GM21528 (cell line): ENCODE measurements around the gene NME9.

Experiments
- ATAC-seq: cut with Tn5 transposase; IDR thresholded peaks from one replicate; pipeline ENCODE4 v1.9.1; 2021; ENCODE audit warnings: mild to moderate bottlenecking, moderate library complexity; ENCODE audit not compliant: unreplicated experiment, low FRiP score

Gene NME9

DNA sequence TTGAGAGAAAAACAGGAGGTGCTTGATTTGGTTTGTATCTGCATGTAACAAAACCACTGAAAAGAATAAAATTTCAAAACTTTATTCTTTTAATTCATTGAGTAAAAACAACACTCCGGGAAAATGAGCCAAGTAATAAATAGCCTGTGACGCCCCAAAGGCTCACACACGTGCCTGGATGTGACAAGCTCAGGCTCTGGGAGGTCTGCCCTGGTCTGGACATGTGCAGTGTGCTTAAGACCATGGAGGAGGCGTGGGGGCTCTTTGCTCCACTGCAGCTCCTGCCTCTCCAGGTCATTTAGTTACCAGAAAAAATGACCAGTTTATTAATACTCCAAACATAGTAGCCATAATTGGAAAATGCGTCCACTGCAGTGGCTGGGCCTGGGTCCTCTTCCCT, 8.6 kb upstream of the NME9 start:
- no peak for ATAC-seq

DNA sequence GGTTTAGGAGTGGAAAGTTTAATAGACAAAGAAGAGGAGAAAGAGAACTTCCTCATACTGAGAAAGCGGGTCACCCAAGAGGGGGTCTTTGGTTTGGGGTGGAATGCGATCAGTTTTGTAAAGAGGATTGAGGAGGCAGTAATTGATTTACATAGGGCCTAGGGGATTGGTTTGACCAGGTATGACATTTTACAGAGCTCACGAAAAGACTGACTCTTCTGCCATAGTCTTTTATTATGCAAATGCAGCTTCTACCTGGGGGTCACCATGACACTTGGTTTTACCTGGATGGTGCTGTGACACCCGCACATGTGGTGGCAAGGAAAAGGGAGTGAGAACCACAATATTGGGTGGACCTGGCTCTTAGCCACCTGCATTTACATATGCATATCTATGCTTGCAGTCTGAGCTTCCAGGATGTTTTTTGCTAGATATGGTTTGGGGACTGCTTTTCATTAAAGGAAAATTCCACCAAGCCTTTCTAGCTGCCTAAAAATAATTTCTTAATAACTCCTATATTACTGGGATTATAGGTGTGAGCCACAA, 6.9 kb upstream of the NME9 start:
- ATAC-seq, result no peak

DNA sequence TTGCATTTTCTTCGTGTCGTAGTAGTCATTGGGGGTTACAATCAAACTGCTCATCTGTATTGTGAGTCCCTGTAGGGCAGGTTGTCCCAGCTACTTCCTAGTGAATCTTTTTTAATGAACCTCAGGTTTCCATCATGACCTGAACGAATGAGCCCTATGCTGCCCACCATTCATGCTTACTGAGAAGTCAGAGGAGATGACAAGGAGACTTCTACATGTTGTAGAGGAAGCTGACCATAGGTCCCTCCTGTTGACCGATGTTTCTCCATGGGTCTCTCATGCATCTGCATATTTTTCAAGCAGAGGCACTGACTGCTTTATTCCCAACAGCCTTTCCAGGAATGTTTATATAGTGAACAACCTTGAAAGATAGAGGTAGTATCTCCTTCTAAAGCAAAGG, 5.0 kb upstream of the NME9 start:
- ATAC-seq, result no peak

DNA sequence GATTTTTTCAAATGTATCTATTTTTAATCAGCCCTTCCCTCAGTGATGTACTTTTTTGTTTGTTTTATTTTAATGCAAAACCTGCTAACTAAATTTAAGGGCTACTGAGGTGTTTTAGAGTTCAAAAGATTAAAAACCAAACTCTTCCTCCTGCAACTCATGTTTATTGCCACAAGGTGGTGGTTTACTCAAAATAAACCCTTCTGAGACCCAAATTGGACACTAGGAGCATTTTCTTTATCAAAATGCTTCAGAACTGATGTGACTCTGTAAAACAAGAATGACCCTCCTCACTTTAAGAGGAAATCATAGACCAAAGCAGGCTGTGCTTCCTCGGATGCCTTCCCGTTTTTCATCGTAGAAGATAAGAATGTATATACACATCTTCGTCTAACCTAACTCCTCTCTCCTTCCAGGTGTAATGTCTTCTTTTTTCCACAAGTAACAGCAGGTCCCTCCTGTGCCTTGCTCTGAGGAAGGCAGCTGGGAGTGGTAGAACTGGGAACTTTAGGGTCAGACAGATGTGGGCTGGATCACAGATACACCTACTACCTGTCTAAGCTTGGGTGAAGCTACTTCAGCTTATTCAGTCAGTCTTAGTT, 2.9 kb upstream of the NME9 start:
- ATAC-seq, result no peak

DNA sequence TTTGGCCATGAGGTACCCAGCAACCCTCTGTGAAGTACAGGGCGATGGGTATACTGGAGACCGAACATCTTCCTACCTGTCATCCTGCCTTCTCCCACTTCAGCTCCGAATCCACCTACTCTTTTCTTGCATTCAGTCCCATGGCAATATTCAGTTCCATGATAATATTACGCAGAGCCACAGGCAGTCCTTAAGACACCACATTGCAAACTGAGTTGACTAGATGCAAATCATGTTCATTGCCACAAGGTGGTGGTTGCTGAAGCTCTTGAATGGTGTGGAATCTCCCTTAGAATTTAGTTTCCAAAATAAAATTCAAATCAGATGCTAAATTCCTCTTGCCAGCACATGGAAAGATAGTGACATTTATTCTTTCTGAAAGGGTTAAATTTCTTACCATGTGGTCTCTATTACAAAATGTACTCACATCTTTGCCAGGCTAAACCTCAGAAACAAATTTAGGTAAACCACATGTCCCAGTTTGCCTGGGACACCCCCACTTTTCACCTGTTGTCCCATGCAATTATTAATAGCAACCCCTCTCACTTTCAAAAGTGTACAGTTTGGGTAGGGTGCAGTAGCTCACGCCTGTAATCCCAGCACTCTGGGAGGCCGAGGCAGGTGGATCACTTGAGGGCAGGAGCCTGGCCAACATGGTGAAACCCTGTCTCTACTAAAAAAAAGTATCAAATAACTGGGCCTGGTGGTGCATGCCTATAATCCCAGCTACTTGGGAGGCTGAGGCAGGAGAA, 1.7 kb upstream of the NME9 start:
- no peak for ATAC-seq

DNA sequence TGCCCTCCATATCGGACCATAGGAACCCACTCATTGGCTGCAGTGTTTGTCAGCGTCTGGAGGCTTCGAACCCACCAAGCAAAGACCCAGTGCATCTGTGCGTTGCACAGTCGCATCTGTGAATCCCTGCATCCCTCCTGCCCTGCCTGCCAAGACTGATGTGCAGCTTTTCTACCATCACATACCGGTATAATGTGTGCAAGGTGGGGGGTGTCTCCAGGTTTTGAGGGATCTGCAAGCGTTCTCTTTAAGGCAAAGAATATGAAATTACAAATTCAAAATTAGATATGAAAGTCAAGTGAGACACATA, 288 bp upstream of the NME9 start:
- no peak for ATAC-seq

DNA sequence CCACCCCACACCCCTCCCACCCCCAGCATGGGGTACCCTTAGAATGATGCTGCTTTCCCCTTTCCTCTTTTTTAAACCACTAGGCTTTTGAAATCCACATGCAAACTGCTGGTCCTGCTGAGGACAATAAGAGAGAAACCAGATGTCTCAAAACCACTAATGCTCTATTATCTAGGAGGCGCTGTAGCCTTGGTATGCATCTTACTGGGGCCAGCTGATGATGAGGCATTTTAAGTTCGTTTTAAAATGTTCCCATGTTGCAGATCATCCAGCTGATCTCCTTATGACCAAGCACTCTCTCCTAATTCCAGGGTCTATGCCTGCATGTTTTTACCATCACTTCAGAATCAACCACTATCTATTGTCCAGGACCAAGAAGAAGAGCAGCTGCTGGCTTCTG, 1.3 kb downstream of the NME9 start:
- no peak for ATAC-seq

DNA sequence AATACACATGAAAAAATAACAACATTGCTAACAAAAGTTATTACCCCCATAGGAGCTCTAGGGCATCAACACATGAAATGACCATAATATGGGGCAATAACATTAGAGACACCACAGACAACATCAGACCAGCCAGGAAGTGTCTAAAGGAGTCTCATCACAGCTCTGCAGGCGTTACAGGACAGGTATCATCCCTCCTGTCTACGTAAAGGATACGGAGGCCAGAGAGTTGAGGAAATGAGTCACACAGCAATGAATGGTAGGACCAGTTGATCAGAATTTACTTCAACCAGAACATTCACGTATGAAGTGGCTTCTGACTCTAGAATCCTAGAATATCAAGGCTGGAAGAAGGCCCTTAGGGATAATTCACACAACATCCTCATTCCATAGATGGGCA, 1.8 kb downstream of the NME9 start:
- ATAC-seq, result no peak

DNA sequence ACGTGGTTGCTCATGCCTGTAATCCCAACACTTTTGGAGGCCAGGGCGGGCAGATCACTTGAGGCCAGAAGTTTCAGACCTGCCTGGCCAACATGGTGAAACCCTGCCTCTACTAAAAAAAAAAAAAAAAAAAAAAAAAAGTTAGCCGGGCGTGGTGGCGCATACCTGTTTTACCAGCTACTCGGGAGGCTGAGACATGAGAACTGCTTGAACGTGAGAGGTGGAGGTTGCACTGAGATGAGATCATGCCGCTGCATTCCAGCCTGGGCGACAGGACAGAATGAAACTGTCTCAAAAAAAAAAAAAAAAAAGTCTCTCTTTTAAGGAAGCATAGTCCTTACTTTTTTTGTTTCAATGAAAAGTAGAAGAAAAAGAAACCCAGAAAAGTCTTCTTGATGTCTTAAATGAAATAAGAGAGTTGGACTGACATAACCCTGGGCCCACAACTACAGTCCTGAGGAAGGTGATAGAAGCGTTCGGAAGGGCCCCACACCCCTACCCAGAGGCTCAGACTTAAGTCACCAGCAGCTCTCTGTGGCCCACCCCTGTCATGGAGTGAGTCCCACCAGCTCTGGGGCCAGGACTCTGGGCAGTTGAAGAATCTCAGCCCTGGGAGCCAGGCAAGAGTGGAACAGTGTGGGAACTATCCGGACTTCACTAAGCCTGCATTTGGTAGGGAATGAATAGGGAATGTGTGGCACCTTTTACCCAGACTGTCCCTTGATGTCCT, 2.6 kb downstream of the NME9 start:
- ATAC-seq, result no peak

DNA sequence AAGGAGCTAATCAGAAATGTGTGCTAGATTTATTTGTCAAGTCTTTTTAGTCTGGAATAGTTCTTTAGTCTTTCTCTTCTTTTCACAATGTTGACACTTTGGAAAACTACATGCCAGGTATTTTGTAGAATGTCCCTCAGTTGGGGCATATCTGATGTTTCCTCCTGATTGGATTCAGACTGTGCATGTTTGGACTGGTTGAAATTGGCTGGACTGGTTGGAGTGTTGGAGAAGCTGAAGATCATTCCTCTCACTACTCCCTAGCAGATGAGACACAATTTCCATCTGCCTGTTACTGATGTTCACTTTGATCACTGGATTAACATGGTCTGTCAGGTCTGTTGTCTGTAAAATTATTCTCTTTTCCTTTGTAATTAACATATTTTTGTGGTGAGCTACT, 3.7 kb downstream of the NME9 start:
- ATAC-seq, result no peak

DNA sequence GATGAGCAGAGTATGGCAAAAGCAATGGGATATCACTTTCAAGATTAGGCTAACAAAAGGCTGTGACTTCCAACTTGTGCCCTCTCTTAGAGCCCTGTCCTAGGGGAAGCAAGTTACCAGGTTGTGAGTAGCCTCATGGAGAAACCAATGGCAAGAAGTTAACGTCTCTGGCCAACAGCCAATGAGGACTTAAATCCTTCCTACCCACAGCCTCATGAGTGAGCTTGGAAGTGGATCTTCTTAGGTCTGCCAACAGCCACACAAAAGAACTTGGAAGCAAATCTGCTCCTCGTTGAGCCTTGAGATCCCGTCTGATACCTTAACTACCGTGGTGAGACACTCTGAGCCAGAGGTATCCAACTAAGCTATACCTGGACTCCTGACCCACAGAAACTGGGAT, 5.7 kb downstream of the NME9 start:
- ATAC-seq, result no peak

DNA sequence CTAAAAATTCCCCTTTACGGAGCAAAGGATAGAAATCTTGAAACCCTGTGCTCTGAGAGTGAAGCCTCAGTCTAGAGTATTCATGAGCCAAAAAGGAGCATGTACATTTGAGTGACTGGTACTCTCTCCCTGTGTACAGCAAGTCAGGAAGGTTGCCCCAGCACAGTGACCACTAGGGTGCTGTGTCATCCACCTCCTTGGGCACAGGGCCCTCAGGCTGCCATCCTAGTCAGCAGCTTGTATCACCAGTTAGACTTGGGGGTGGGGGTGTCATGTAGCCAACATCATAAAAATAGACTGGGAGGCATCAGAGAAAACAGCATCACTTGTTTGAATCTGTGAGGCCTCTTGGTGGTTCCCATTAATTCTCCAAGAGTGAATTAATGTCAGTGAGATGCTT, 12.0 kb downstream of the NME9 start:
- ATAC-seq, result no peak

DNA sequence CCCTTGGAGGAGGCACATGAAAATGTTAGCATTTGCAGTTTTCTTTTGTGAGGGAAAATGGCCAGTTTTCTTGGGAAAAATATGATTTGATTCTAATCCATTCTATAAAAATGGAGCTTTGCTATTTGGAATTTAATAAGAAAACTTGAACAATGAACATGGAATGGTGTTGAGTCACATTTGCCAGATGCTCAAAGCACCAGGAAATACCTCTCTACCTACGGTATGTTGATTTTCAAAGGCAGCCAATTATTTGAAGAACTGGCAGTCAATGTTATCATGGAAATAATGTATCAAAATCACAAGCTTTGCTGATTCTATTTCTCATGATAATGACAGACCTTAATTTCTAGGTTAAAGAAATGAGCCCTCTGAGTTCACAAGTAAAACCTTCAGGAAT, 14.9 kb downstream of the NME9 start:
- no peak for ATAC-seq

DNA sequence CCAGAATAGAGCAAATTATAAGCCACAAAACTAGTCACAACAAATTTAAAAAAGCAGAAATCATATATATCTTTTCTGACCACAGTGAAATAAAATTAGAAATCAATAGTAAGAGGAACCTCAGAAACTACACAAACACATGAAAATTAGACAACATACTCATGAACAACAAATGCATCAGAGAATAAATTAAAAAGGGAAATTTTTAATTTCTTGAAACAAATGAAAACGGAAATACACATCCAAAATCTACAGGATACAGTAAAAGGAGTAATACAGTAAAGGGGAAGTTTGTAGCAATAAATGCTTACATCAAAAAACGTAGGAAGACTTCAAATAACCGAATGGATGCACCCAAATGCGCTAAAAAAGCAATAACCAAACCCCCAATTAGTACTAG, 19.2 kb downstream of the NME9 start:
- ATAC-seq, result no peak

DNA sequence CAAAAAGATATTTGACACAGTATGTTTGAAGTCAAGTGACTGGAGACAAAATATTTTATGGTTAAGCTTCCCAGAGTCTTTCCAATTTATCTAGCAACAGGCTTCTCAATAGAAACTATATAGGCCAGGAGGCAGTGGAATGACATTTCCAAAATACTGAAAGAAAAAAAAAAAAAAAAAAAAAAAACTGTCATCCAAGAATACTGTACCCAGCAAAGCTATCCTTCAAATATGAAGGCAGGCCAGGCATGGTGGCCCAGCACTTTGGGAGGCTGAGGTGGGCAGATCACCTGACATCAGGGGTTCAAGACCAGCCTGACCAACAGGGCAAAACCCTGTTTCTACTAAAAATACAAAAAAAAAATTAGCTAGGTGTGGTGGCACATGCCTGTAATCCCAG, 20.9 kb downstream of the NME9 start:
- no peak for ATAC-seq

DNA sequence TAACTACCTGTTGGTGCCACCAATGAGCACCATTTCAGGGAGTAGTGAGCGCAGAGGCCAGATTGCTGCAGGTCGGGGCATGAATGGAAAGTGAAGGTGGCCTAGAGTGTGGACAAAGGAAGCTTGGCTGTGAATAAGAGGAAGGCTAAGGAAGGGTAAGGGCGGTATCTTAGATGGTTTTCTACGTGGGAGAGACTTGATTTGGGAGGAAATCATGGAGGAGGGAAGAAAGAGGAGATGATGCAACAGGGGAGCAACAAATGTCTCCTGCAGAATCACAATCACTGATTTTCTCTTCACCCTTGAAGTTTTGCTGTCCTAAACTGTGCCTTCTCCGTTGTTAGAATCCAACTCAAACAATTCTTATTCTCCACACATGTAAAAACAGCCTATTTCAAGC, 21.8 kb downstream of the NME9 start:
- no peak for ATAC-seq

DNA sequence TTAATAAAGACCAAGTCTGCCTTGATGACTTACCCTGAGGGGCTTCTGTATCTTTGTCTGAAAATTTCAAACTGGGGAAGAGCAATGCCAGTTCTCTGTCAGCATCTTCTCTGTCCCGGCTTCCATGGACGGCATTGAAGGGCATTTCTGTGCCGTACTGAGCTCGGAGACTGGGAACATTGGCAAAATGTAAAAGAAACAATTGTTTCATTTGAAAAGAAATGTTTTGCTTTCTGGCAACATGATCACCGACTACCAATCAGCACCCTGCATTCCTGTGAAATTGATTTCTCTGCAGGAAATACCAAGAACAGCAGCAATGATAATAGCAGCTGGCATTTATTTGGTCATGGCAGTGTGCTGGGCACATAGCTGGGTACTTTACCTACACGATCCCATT, 26.2 kb downstream of the NME9 start:
- ATAC-seq, result no peak

DNA sequence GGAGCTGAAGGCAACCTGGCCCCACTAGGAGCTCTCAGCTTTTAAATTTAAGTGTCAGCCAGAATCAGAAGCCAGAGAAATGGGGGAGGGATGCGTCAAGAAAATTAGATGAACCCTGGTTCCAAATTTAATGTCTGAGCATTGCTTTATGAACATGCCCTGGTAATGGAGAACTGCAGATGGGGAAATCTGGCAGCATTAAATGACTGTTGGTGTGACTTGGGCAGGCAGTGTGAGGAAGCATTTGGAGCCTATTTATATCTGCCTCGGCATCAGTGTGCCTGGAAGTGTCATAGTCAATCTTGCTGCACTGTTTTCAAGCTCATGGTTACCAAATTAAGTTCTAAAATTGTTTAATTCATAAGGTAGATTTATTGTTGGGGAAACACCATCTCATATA, 29.0 kb downstream of the NME9 start:
- ATAC-seq, result no peak

DNA sequence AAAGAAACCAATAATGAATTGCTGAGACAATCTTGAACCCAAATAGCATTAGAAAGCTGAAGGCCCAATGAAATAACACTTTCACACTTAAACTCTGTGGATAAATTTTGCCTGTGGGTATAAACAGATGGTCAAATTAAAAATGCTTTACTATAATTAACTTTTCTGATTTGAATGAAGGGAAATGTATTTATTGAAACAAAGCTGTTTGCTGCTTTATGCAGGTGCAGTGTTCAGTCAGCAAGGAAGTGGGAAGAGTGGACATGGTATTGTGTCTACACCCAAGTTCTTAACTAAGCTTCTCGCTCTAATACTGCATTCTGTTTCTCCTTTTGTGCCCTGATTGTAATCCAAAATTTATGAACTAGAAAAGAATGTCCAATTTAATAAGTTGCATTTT, 31.8 kb downstream of the NME9 start:
- ATAC-seq, result no peak

DNA sequence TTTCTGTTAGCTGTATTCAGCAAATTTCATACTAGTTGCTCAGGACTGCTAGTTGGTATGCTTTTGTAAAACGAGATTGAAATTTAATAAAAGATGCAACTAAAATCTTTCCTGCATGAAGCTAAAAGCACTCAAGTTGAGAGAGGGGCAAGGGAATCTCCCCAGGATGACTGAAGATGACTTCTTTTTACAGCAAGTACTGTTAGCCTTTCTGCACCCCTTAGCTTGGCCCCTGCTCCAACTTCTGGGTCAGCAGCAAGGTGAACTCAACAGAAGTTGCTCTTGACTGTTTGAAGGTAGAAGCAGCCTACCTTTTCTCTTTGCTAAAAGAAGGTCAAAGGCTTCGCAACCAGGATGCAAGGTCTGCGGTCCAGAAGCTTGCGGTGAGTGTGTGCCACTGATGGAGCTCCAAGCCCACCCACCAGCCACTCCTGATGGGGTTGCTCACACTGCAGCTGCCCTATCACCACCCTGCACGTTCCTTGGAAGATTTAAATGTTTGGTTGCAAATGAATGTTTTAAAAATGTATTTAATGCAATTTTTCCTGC, 32.5 kb downstream of the NME9 start:
- no peak for ATAC-seq

DNA sequence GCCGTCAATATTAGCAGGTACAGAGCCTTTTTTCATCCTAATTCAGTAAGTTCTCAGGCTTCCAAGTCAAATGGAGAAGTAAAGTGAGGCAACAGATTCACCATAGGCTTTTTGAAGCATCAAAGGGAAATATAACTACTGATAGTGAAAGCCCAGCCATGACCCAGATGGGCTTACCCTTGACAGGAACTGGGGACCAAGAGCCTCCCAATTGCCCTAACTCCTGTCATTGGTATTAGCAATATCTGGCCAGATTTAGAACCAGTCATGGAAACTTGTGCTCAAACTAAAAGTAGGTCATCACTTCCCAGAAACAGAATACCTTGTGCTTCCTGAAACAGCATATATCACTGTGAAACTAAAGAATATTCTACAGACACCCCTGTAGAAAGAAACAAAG, 33.0 kb downstream of the NME9 start:
- ATAC-seq, result no peak

DNA sequence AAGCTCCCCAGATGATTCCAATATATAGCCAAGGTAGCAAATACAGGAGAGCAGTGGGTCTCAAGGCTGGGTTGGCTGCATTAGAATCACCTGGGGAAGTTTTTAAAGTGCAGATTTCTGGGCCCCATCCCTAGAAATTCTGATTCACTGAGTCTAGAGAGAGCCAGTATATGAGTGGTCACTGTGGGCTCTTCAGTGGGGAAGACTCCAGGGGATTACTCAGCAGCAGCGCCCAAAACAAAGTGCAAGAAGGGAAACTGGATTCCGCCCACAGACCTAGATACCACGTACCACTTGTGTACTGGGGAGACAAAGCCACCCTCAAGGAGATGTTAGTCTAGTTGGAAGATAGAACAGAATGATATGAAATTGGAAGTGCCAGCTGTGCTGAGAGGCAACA, 40.0 kb downstream of the NME9 start:
- ATAC-seq, result no peak
